Stimulated activated CD8-positive, alpha-beta memory T cell treated with anti-CD3 and anti-CD28 coated beads, Interleukin-2, amount 100 ng/mL, for 1 hour (primary cell): Measurements from ENCODE around the gene VHLL.

ENCODE experiments used
- DNase-seq, 2 donors: peaks; one replicate each; pipeline ENCODE4 v3.0.0-alpha.2; 2020; ENCODE audit warnings: low read depth in 2 of 2

VHLL gene

DNA sequence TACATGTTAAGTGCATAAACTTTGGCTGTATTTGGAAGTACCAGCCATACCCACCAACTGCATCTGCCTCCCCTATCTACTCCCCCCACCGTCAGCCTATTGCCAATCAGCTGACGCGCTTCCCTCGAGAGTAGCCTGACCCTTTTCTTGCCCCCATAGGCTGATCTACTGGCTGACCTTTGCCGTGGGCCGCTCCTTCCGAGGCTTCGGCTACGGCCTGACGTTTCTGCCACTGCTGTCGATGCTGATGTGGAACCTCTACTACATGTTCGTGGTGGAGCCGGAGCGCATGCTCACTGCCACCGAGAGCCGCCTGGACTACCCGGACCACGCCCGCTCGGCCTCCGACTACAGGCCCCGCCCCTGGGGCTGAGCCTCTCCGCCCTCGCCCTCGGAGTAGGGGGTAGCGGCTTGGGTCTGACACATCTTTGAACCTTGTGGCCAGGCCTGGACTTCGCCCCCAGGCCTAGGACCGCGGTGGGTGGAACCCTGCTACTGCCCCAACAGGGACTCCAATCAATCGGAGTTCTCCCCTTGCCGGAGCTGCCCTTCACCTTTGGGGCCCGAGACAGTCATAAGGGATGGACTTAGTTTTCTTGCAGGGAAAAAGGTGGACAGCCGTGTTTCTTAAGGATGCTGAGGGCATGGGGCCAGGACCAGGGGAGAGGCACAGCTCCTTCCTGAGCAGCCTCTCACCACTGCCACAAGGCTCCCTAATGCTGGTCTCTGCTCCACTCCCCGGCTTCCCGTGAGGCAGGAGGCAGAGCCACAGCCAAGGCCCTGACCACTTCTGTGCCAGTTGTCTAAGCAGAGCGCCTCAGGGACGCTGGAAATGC lies 7.7 kb downstream of the VHLL start:
- no peak for DNase-seq

- no peak for DNase-seq
These were observed 9.2 kb downstream of the VHLL start for GRCh38 chr1:156289857-156290256.

DNA sequence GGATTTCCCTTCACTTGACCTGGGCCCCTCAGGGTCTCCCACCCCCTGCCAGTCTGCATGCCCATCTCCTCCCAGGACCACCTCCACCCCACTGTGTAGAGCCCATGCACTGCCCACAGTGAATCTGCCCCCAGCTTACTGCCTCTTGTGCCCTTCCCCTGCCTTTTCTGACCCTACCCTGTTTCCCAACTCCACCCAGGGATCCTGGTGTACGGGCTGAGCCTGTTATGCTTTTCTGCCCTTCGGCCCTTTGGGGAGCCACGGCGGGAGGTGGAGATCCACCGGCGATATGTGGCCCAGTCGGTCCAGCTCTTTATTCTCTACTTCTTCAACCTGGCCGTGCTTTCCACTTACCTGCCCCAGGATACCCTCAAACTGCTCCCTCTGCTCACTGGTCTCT lies 13.0 kb downstream of the VHLL start:
- DNase-seq, result no peak

DNA sequence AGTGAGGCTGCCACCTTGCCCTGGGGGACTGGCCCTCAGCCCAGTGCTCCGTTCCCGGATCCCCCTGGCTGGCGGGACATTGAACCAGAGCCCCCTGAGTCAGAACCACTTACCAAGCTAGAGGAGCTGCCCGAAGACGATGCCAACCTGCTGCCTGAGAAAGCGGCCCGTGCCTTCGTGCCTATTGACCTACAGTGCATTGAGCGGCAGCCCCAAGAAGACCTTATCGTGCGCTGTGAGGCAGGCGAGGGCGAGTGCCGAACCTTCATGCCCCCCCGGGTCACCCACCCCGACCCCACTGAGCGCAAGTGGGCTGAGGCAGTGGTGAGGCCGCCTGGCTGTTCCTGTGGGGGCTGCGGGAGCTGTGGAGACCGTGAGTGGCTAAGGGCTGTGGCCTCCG lies 13.7 kb downstream of the VHLL start:
- no peak for DNase-seq

GRCh38 chr1:156284757-156285156 lies 14.3 kb downstream of the VHLL start:
- DNase-seq, result no peak

DNA sequence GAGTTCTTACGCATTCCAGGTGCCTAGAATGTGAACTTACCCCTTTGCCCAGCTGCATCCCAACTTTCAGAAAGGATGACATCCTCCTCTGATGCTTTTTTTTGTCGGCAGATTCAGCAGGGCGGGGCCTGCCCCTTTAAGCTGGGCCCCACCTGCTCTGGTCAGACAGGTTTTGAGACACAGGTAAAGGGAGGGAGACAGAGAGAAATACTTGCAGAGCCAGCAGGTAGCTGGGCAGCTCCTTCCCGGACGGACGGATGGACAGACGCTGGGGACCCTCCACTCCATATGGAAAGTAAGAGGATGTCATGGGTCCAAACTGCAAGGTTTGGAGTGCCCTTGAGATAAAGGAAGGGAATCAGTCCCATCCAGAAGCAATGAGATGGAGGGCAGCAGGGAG lies 15.0 kb downstream of the VHLL start, which contains the start of gene TMEM79:
TMEM79 (plus strand) TSS at position 214 of the 400 bp plus-strand sequence. CDS start 902 bp downstream, outside the sequence.
- no peak for DNase-seq

DNA sequence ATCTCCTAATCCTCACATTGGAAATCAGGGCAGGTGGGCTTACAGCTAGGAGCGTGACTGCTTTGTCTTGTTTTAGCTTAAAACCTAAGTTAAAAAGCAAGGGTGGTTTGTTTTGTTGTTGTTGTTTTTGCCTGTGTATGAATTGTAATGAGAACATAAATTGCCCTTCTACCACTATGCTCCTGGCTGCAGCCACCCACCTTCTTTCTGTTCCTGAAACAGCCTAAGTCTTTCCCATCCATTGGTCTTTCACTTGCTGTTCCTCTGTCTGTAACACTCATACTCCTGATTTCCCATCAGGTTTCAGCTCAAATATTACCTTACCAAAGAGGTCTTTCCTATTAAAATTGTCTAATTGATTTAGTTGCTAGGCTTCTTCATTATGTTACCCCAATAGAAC lies 15.6 kb downstream of the VHLL start:
- DNase-seq, result no peak

DNA sequence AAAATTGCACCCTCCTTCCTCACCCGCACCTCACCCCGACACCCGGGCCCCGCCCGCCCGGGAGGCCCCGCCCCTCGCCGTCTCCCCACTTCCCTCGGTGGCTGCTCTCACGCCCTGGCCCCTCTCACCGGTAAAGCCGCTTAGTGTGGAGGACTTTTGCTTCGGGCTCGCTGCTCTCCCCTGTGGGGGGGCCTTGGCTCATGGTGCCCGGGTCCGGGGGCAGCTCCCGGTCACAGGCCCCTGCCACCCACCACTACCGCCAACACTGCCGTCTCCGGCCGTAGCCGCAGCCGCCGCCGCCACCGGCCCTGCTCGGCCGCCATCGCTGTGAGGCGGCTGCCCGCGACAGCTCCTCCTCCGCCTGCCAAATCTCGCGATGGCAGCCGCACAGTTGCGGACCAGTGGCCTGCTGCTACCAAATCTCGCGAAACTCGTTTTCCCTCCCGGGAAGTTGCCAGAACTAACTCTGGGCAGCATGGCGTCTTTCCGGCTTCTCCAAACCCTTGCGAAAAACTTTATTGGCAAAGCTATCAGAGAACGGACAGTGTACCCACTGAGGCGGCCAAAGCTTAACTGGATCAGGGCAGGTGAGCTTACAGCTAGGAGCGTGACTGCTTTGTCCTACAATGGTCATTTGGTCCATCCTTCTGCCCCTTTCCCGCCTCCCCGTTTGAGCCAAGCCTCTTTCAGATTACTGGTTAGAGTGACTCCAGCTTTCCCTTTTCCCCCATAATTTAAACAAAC lies 16.5 kb downstream of the VHLL start, which contains the start of gene SMG5:
SMG5 (minus strand) TSS at position 347 of the 744 bp plus-strand sequence; CDS start at position 202, 145 bp downstream.
- DNase-seq, result peak; percentile 83 to 90

GRCh38 chr1:156281693-156282478 lies 17.2 kb downstream of the VHLL start:
- DNase-seq, result no peak

DNA sequence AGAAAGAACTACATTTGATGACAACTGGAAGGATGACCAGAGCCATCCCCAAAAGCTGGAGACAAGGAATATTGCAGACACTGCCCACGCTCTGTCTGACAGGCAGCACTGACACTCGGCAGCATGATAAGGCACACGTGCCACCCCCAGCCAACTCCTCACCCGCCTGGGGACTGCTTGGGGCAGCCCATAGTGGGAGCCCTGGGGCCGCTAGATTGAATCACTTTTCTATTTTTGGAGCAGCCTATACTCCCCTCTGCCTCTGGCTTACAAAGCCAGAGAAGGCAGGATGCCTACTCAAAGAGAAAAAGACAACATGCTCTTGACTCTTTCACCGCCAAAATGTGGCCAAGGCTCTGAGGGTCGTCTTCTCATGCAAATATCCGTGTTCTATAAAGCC lies 17.8 kb downstream of the VHLL start:
- DNase-seq, result no peak

- DNase-seq, result no peak
These were observed 19.3 kb downstream of the VHLL start for GRCh38 chr1:156279837-156280236.

GRCh38 chr1:156276966-156277381 lies 22.1 kb downstream of the VHLL start:
- no peak for DNase-seq

- no peak for DNase-seq
These were observed 22.6 kb downstream of the VHLL start for GRCh38 chr1:156276532-156276931.

DNA sequence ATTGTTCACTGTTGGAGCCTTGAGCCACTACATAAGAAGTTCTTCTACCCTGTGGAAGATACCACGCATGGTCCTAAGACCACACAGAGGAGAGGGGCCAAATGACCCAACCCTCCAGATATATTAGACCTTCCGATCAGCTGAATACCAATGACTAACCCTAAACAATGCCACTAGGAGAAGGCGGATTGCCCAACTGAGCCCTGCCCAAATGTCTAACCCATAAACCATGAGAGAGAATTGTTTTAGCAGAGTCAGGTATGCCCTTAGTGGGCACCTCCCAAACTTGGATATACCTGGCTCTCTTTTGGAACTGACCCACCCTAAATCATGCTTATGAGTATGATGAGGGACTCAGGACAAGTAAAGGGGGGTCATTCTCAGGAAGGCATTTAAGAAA lies 28.8 kb downstream of the VHLL start:
- DNase-seq, result no peak

DNA sequence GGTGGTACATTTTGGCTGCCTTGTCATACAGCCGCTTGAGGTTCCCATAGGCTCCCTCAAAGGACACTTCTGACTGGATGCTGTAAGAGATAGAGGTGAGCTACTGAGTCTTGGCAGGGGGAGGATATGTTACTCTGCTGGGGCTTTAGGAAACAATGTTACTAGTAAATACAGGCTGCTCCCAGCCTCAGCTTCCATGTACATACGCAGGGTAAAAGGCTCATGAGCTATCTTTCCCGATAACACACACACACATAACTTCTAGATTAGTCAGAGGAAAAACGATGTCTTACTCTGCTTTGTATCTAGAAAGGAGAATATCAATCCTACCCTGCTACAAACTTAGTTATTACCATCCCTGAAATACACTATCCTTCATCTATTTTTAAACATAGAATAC lies 30.8 kb downstream of the VHLL start:
- no peak for DNase-seq

GRCh38 chr1:156266051-156266450 lies 33.1 kb downstream of the VHLL start:
- no peak for DNase-seq

DNA sequence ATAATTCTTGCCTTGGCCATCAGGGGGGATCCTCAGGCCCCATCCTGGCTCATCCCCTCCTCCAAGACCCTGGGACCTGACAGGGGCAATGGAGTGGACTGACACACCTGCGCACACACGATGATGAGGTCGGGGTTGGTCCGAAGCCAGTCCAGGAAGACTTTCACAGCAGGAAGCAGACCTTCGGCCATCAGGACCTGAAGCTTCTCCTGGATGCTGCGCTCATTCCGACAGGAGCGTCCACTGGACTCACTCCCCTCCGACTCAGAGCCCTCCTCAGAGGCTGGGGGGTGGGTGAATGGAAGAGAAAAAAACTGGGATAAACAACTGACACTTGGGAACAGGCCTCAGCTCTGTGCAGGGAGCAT lies 35.8 kb downstream of the VHLL start:
- DNase-seq, result no peak

DNA sequence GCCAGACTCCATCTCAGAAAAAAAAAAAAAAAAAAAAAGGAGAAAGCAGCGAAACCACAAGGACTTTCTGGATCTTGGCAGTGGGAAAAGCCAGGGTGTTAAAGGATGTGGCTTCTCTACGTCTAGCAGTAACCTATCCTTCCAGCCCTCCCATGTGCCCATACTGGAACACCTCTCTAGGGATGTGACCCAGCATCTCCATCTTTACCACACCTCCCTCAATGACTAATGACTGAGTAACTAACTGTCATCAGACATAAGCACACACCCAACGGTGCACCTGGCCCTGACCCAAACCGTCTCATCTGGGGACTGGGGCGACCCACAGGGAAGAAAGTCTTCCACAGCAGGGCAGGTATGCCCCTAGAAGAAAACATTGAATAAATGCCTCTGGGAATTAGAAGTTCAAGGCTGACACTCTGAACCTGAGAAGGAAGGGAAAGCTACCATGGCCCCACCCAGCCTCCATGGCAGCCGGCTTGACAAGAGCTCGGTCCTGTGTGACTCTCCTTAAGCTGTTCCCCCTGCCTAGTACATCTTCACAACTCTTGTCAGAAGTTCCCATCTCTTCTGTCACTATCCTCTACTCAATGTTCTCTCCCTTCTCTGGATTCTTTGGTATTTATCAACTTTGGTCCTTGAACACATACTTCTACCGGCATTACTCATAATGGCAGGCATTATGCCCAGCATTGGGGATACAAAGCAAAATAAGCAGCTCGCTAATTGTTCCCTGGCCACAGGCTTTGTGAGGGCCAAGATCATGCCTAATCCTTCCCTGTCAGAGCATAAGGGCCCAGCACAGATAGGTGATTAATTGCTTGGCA lies 36.4 kb downstream of the VHLL start:
- no peak for DNase-seq

DNA sequence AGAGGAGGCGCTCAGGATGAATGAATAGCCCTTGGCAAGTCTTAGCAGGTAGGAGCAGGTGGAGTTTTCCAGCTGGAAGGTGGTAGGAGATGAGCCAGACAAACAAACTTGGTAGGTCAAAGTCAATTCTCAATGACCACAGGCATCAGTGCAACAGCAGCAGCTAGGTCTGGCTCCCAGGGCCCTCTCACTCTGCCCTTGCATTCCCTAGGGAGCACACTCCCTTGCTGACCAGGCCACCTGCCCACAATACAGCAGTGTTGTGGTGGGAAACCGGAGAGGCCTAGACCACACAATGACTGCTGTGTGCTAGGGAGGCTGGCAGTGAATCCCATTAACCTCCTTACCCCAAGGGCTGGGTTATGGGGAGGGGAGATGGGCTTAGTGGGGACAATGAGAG lies 38.2 kb downstream of the VHLL start:
- no peak for DNase-seq

- DNase-seq, result no peak
These were observed 39.3 kb downstream of the VHLL start for GRCh38 chr1:156259805-156260204.

GRCh38 chr1:156258859-156259258 lies 40.2 kb downstream of the VHLL start:
- no peak for DNase-seq
